Activated CD4-positive, alpha-beta T cell treated with anti-CD3 and anti-CD28 coated beads, Interleukin-2, amount 10 ng/mL, durations not matched to agents 7 days and 5 days (primary cell): ENCODE data around the gene DCPS. TPM values are rescaled to one million over a fixed set of nuclear protein-coding genes. Genes with fewer than 3 reads are reported as not detected.
A peak's percentile ranks its signal among the peaks of the same experiment; 100 is the strongest.
"Not testable (repeated sequence)": the region's sequence is repeated elsewhere in the genome, so short reads cannot be mapped to it uniquely, and the experiment has no call there.

ENCODE experiments used
- CTCF ChIA-PET: fragments of 350-600 bp; sonication (Branson Sonifier 250); formaldehyde crosslinking; loops from one replicate; lab custom pipeline; 2021; ENCODE audit warnings: antibody characterized with exemption; lab: Charles Lee
- POLR2A ChIA-PET: fragments of 350-600 bp; sonication (Branson Sonifier 250); formaldehyde crosslinking; loops from one replicate; lab custom pipeline; 2021; ENCODE audit warnings: antibody characterized with exemption; lab: Charles Lee
- DNase-seq: peaks from one replicate; pipeline ENCODE4 v3.0.0-alpha.2; 2020
- H3K27ac Mint-ChIP-seq: one replicate; pipeline ENCODE4 v1.8.0; 2021; ENCODE audit warnings: mild to moderate bottlenecking, moderate library complexity, mixed read lengths
- H3K27me3 Mint-ChIP-seq: one replicate; pipeline ENCODE4 v1.8.0; 2021; ENCODE audit warnings: mixed read lengths
- H3K36me3 Mint-ChIP-seq: one replicate; pipeline ENCODE4 v1.8.0; 2021; ENCODE audit warnings: low read depth, mixed read lengths
- H3K4me1 Mint-ChIP-seq: one replicate; pipeline ENCODE4 v1.8.0; 2021; ENCODE audit warnings: mixed read lengths
- H3K4me3 Mint-ChIP-seq: one replicate; pipeline ENCODE4 v1.8.0; 2021; ENCODE audit warnings: mild to moderate bottlenecking, moderate library complexity, mixed read lengths
- H3K9me3 Mint-ChIP-seq: one replicate; pipeline ENCODE4 v1.8.0; 2021; ENCODE audit warnings: mixed read lengths
- total RNA-seq, 2 experiments: library from RNA; stranded (reverse); gene quantifications; one replicate each; pipeline ENCODE4 v1.2.3, GENCODE V29; 2021

The DCPS gene
- total RNA-seq, 2 experiments from 2014 or later = 33.1 to 33.5 TPM

DNA sequence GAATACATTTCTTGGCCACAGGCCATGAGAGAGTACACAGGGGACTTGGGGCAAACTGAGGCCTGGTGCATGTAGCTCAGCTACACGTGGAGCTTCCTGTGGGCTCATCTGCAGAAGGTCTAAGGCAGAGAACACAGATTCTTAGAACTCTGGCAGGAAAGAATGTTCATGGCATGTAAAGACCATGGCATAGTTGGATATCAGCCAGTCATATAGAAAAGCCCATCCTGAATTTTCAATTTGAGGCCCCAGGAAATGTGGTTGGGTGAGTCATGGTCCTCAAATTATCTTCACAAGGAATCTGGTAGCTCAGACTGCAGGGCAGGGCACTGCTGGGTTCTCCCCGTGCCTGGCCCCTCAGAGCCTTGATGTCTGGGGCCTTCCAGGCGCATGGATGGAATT lies 37.9 kb downstream of the DCPS start:
- POLR2A ChIA-PET = interaction anchor here (0.5 kb wide), 1 partner anchor 725 kb away, joined by 3 read pairs; no protein-coding TSS in a partner anchor
- peaks cover 21% of the 10 kb centered on the region for H3K36me3 Mint-ChIP-seq
- H3K27me3 Mint-ChIP-seq = no peaks in the 10 kb centered on the region
- no peak overlapping the region for H3K27ac Mint-ChIP-seq
- H3K9me3 Mint-ChIP-seq = no peaks in the 10 kb centered on the region
- peaks cover 20% of the 10 kb centered on the region for H3K4me1 Mint-ChIP-seq
- CTCF ChIA-PET = interaction anchor here (1.3 kb wide), 1 partner anchor 11 kb away, joined by 4 read pairs; no protein-coding TSS in a partner anchor
- no peak overlapping the region for H3K4me3 Mint-ChIP-seq
- DNase-seq = no peak

DNA sequence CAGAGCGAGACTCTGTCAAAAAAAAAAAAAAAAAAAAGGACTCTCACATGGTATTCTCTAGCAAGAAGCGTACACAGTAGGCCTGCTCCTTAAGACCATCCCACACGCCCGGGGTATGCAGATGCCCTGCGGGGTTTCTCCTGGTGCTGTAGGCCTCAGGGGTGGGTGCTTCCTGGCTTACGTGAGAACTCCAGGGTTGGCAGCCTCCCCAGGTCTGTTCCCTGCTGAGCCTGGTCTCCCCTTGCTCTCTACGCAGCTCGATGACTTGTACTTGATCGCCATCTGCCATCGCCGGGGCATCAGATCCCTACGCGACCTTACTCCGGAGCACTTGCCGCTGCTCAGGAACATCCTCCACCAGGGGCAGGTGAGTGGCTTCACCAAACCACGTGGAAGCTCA lies 39.2 kb downstream of the DCPS start:
- POLR2A ChIA-PET = no interaction called here
- Mint-ChIP-seq H3K4me3 (no peak overlapping the region), H3K36me3 (peaks cover 21% of the 10 kb centered on the region), H3K4me1 (peaks cover 20% of the 10 kb centered on the region), H3K9me3 (no peaks in the 10 kb centered on the region), H3K27me3 (no peaks in the 10 kb centered on the region), H3K27ac (no peak overlapping the region)
- no peak for DNase-seq
- CTCF ChIA-PET = interaction anchor here (1.3 kb wide), 1 partner anchor 13 kb away, joined by 4 read pairs; no protein-coding TSS in a partner anchor

DNA sequence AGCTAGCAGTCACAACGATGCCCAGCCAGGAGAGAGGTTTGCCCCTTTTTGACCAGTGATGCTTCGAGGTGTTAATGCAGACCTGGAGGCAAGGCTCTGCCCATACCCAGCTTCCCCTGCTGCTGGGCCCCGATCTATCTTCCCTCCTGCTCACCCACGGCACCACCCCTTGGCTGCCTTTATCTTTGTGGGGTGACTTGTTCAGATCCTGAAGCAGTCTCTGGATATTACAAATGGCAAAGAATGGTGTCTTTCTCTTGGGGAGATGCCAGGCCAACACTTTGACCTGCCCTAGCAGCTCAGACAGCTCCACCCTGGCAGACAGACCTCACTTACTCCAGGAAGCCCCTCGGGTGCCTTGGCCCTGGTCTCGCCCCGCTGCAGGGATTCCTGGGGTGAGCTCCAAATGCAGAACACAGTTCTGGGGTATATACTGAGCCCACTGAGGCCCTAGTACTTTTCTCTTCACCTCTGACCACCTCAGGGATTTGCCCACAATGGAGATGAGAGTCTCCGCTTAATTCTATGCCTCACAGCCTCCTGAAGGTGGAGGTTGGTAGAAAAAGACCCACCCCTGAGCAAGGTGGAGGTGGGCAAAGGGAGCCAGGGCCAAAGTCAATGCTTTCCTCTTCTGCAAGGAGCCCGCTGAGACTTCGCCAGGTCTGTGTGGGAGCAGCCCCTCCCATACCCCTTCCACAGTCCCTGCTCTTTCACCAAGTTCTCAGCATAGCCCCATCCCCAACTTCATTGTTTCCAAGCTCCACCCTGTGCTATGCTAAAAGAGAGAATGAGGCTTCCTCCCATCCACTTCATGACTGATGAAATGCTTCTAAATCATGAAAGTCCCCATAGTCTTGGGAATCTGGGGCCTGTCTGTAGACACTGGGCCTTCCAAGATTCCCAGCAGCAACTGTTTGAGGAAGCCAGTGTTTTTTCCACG lies 40.6 kb downstream of the DCPS start:
- CTCF ChIA-PET = interaction anchor here (0.7 to 1.6 kb wide), 2 partner anchors 9 to 552 kb away, joined by 3 to 4 read pairs; no protein-coding TSS in a partner anchor
- POLR2A ChIA-PET = no interaction called here
- H3K9me3 Mint-ChIP-seq = no peaks in the 10 kb centered on the region

DNA sequence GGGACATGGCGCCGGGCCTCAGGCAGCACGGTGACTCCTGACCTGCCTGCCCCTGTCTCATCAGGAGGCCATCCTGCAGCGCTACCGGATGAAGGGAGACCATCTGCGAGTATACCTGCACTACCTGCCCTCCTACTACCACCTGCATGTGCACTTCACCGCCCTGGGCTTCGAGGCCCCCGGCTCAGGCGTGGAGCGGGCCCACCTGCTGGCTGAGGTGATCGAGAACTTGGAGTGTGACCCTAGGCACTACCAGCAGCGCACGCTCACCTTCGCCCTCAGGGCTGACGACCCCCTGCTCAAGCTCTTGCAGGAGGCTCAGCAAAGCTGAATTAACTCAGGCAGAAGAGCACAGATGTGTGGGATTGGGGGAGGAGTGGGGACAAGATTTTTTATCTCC lies 41.4 kb downstream of the DCPS start:
- Mint-ChIP-seq H3K4me1 (peaks cover 22% of the 10 kb centered on the region), H3K9me3 (no peaks in the 10 kb centered on the region), H3K27me3 (no peaks in the 10 kb centered on the region), H3K4me3 (no peak overlapping the region), H3K36me3 (peaks cover 20% of the 10 kb centered on the region), H3K27ac (no peak overlapping the region)
- CTCF ChIA-PET = interaction anchor here (0.7 to 1.6 kb wide), 3 partner anchors 9 to 551 kb away, joined by 3 to 4 read pairs (median 3); no protein-coding TSS in a partner anchor
- DNase-seq = no peak
- POLR2A ChIA-PET = no interaction called here

More for the DNA sequence above, 40.6 kb downstream of the DCPS start:
- no peak for DNase-seq
- H3K4me1 Mint-ChIP-seq = peaks cover 22% of the 10 kb centered on the region
- H3K36me3 Mint-ChIP-seq = peaks cover 20% of the 10 kb centered on the region
- H3K4me3 Mint-ChIP-seq = no peak overlapping the region
- H3K27ac Mint-ChIP-seq = no peak overlapping the region
- no peaks in the 10 kb centered on the region for H3K27me3 Mint-ChIP-seq

DNA sequence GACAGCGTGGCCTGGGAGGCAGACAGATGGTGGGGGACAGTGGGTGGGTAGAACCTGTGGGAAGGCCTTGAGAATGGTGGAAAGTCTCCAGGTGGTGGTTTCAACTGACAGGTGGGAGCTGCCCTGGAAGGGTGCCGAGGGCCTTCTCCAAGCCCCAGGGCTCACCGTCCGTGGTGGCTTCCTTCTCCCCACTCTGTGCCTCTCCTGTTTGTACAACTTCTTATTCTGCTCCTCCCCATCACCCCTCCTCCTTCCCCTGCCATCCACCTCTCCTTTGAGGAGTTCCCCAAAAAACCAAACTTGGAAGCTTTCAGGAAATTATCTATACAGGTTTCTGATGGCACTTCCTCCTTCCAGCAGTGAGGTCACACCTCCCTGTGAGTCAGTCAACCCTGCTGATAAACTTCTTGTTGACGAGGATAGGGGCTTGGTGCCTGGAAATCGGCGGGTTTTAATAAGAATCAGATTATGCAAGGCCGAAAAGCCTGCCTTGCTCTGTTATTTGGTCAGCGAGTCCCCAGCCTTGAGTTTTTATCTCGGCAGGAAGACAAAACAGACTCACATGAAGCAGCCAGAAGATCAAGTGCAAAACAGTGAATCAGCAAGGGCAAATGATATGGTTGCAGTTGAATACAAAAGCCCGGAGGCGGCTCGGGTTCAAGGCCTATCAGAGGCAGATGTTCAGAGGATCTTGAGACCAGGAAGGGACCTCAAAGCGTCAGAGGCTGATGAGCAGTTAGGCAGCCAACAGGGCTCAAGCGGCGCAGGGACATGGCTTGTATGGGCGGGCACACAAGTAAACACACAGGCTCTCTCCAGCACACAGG lies 42.1 kb downstream of the DCPS start:
- Mint-ChIP-seq H3K9me3 (no peaks in the 10 kb centered on the region), H3K4me3 (no peak overlapping the region), H3K27ac (peak overlapping the region; percentile 87), H3K27me3 (no peaks in the 10 kb centered on the region), H3K36me3 (peaks cover 26% of the 10 kb centered on the region), H3K4me1 (peaks cover 28% of the 10 kb centered on the region)
- ChIA-PET POLR2A (no interaction called here), CTCF (interaction anchor here (0.9 kb wide), 1 partner anchor 11 kb away, joined by 3 read pairs; no protein-coding TSS in a partner anchor)
- DNase-seq = no peak

DNA sequence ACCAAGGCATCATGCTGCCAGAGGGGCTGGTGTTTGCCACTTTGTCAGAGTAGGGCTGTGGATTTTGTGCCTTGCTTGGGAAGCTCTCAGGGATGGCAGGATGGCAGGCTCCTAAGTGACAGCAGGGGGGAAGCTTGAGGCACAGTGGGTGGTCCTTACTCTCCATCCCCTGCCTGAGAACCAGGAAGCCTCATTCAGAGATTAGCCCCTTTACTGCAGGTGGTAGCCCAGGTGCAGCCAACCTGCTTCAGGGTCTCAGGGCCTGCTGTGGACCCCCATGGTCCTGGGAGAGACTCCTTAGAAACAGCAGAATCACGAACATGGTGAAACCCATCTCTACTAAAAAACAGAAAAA lies 42.7 kb downstream of the DCPS start:
- POLR2A ChIA-PET = no interaction called here
- no peak overlapping the region for H3K4me3 Mint-ChIP-seq
- peak overlapping the region; percentile 87 for H3K27ac Mint-ChIP-seq
- CTCF ChIA-PET = no interaction called here
- DNase-seq = no peak
- H3K36me3 Mint-ChIP-seq = peaks cover 26% of the 10 kb centered on the region
- no peaks in the 10 kb centered on the region for H3K27me3 Mint-ChIP-seq
- no peaks in the 10 kb centered on the region for H3K9me3 Mint-ChIP-seq
- peaks cover 27% of the 10 kb centered on the region for H3K4me1 Mint-ChIP-seq

DNA sequence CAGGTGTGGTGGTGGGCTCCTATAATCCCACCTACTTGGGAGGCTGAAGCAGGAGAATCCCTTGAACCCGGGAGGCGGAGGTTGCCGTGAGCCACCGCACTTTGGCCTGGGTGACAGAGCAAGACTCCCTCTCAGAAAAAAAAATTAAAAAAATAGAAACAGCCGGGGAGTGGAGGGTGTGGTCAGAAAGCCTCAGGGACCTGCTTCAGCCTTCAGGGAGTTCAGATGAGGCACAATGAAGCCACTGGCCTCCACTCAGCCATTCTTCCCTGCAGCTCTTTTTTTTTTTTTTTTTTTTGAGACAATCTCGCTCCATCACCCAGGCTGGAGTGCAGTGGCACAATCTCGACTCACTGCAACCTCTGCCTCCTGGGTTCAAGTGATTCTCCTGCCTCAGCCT lies 43.1 kb downstream of the DCPS start:
- Mint-ChIP-seq H3K36me3 (peaks cover 26% of the 10 kb centered on the region), H3K4me1 (peaks cover 26% of the 10 kb centered on the region)
- CTCF ChIA-PET, H3K27ac Mint-ChIP-seq, H3K27me3 Mint-ChIP-seq, H3K4me3 Mint-ChIP-seq, POLR2A ChIA-PET, DNase-seq, H3K9me3 Mint-ChIP-seq: not testable (repeated sequence)

DNA sequence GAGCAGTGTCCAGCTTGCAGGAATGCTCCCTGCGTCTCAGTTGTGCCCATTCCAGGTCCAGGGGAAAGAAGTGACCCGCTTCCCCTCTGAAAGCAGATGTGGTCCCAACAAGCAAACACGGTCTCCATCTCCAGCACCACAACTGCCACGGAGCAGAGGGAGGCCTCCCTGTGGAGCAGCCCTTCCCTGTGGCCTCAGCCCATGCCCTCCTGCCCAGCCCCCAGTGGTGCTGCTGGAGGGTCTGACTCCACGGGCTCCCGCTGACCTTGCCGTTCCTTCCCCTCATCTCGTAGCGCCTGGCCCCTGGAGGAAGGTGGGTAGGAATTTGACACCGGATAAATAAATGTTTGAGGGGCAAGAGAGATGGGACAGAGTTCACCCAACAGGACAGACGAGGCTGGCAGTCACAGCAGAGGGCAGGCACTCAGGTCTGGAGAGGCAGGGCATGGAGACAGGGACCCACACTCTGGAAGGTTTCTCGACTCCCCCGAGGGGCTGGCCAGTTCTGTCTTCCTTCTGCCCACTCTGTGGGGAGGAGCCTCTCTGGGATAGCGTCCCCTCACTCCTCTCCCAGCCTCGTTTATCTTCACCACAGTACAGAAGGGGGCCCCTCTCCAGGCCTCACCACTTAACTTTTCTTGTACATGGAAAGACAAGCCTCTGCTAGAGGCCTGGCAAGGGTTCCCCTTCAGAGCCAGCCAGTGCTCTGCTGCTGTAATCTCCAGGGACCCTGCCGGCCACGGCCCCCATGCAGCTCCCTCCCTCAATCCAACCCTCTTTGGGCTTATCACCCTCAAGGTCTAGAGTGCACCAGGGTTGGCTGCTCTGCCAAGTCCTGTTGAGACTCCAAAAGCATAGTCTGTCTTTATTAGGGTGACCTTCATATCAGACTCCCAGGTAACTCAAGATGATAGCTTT lies 44.1 kb downstream of the DCPS start:
- POLR2A ChIA-PET = no interaction called here
- Mint-ChIP-seq H3K27ac (peak overlapping the region; percentile 9), H3K27me3 (no peaks in the 10 kb centered on the region), H3K4me3 (no peak overlapping the region), H3K9me3 (no peaks in the 10 kb centered on the region), H3K36me3 (peaks cover 22% of the 10 kb centered on the region), H3K4me1 (peaks cover 31% of the 10 kb centered on the region)
- DNase-seq = no peak
- CTCF ChIA-PET = interaction anchor here (1.0 kb wide), 1 partner anchor 15 kb away, joined by 3 read pairs; no protein-coding TSS in a partner anchor

DNA sequence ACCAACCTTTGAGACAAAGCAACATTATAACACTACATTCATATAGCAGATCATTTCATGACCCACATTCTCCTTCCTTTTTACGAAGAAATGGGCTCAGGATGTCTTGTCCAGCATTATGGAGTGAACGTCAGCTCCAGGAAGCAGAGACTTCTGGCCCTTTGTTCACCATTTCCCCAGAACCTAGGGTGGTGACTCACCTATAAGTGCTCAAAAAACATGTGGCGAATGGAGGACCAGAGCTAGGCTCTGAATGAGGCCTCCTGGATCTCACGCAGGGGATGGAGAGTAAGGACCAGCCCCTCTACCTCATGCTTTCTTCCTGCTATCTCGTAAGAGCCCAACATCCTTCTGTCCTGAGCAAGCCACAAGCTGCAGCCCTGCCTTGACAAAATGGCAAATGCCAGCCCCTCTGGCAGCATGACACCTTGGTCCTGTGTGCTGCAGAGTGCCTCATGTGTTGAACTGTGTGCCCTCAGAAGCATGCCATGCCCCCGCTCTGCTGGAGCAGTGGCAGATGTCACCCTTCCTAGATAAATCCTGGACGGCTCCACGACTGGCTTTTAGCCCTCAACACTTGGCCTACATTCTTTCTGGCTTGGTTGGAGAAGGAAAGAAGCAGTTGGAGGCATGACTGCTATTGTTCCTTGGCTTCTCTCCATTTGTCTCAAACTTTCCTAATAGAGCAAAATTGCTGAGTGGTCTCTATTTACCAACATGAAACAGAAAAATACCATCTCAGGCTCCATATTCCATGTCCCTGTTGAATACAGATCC lies 45.1 kb downstream of the DCPS start:
- POLR2A ChIA-PET = no interaction called here
- H3K27ac Mint-ChIP-seq = no peak overlapping the region
- no peak overlapping the region for H3K4me3 Mint-ChIP-seq
- no peak for DNase-seq
- no peaks in the 10 kb centered on the region for H3K9me3 Mint-ChIP-seq
- H3K36me3 Mint-ChIP-seq = peaks cover 18% of the 10 kb centered on the region
- peaks cover 41% of the 10 kb centered on the region for H3K4me1 Mint-ChIP-seq
- no peaks in the 10 kb centered on the region for H3K27me3 Mint-ChIP-seq
- CTCF ChIA-PET = interaction anchor here (1.0 kb wide), 1 partner anchor 16 kb away, joined by 3 read pairs; no protein-coding TSS in a partner anchor

DNA sequence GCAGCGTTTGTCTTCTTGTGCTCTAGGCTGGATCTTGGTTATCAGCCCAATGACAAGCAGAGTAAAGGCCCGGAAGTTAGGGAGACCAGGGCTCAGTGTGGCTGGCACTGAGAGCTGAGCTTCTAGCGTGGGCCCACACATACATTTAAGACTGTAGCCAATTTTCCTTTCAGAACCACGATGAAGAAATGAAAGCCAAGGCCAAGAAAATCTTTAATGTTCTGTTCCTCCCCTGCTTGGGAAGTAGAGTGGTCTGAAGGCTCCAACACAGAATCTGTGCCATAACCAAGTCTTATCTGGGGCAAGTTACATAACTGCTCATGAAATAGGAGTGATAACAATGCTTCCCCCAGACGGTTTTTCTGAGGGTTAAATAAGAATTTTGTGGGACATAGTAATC lies 47.0 kb downstream of the DCPS start:
- H3K9me3 Mint-ChIP-seq = no peaks in the 10 kb centered on the region
- no peaks in the 10 kb centered on the region for H3K27me3 Mint-ChIP-seq
- no peak for DNase-seq
- H3K4me3 Mint-ChIP-seq = no peak overlapping the region
- CTCF ChIA-PET = interaction anchor here (0.7 kb wide), 1 partner anchor 9 kb away, joined by 5 read pairs; no protein-coding TSS in a partner anchor
- peaks cover 17% of the 10 kb centered on the region for H3K36me3 Mint-ChIP-seq
- POLR2A ChIA-PET = no interaction called here
- H3K4me1 Mint-ChIP-seq = peaks cover 48% of the 10 kb centered on the region
- peak overlapping the region; percentile 1 for H3K27ac Mint-ChIP-seq

DNA sequence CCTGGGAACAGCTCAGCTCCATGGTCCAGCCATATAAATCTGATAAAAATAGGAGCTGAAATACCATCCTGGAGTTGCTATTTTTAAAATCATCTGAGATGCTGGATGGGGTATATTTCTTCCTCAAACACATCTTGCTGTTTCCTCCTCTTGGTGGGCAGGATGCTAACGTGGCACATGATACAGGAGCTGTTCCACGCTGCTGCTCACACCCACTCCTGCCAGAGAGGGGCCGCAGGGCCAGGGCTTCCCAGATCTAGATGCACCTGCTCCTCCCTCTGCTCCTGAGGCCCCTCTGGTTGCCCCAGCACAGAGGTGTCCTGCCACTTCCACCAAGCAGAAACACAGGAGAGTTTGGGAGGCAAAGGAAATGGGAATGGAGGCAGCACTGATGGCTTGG lies 48.3 kb downstream of the DCPS start:
- peaks cover 17% of the 10 kb centered on the region for H3K36me3 Mint-ChIP-seq
- H3K4me1 Mint-ChIP-seq = peaks cover 50% of the 10 kb centered on the region
- H3K9me3 Mint-ChIP-seq = no peaks in the 10 kb centered on the region
- H3K4me3 Mint-ChIP-seq = no peak overlapping the region
- ChIA-PET CTCF (no interaction called here), POLR2A (no interaction called here)
- DNase-seq = no peak
- H3K27ac Mint-ChIP-seq = peak overlapping the region; percentile 63
- H3K27me3 Mint-ChIP-seq = no peaks in the 10 kb centered on the region
